ENCODE results near the gene SIM2. TPM values are rescaled to one million over a fixed set of nuclear protein-coding genes. Genes with fewer than 3 reads are reported as not detected.

Gene SIM2
- total and polyA plus RNA-seq, 2 of the 13 experiments (the other 11 are each of a cell fraction or from before 2014, with no cell fraction given): 0.36 to 0.53 TPM

- no peak for FAIRE-seq
- POLR2A ChIA-PET: no interaction called here
- in situ Hi-C loops (cut with HindIII; ENCODE audit: extremely low pct_ligation_motif_present, low pct_unique_long_range_greater_than_20kb): no loop called here
Observed at GRCh38 chr21:36798491-36798890, 99.6 kb downstream of the SIM2 start.

More at GRCh38 chr21:36798491-36798890, 99.6 kb downstream of the SIM2 start:
- Histone ChIP-seq H3K79me2 (ENCODE audit: insufficient read depth, low read length) (no peaks in the 10 kb centered on the region), H3K4me3 (replicated peaks in 1 of 3; ENCODE audit: insufficient read depth in 1 of 3, low read depth in 2 of 3, low read length in 3 of 3) (no peak overlapping the region), H4K20me1 (ENCODE audit: insufficient read depth, low read length) (no peaks in the 10 kb centered on the region), H3K27ac (ENCODE audit: extremely low read length, insufficient read depth, low read length) (no peak overlapping the region), H3K36me3 (replicated peaks in 1 of 2; ENCODE audit: control insufficient read depth in 1 of 2, insufficient read depth in 2 of 2, low read length in 2 of 2) (no peaks in the 10 kb centered on the region), H3K9ac (ENCODE audit: insufficient read depth, low read depth, low read length) (no peak overlapping the region), H3K27me3 (ENCODE audit: control insufficient read depth in 1 of 2, insufficient read depth in 2 of 2, low read length in 2 of 2) (no peaks in the 10 kb centered on the region), H3K4me2 (ENCODE audit: low read depth, low read length) (no peak overlapping the region), H2AFZ (ENCODE audit: low read length) (no peak overlapping the region), H3K4me1 (ENCODE audit: insufficient read depth, low read length) (no peaks in the 10 kb centered on the region), H3K9me3 (ENCODE audit: low read length) (peaks cover 4% of the 10 kb centered on the region; the same call in 1 of the 2 replicates)
- no TSS peak for BruUV-seq (replicated peaks)
- no peak for DNase-seq (ENCODE audit: low spot score)
- intact Hi-C loops (cut with micrococcal nuclease; ENCODE audit: unreplicated experiment): no loop called here
- no peak for TF ChIP-seq ZNF891 (CRISPR knock-in tag; IDR thresholded peaks at IDR 0.05)
- peak; percentile 16; the same call in 1 of the 2 replicates for TF ChIP-seq ZNF7 (CRISPR knock-in tag; IDR thresholded peaks at IDR 0.05)
- CTCF ChIA-PET (ENCODE audit: low intra/inter-chr PET ratio, low total read pairs): no interaction called here
- ATAC-seq: no peak

Other genes starting within 250 kb of the SIM2 start
- 0.77 and 1.1 TPM in 2 replicates for gene CLDN14, start 219.0 kb upstream of the SIM2 start, total RNA-seq (2016; rRNA removed; fragmentation: Illumina TruSeq; extraction: Trizol)
- 1.4 and 3.7 TPM in 2 replicates for gene CLDN14, start 219.0 kb upstream of the SIM2 start, polyA plus RNA-seq (2011; rRNA removed)

All from HepG2 (cell line).